Activated CD4-positive, alpha-beta T cell treated with anti-CD3 and anti-CD28 coated beads, Interleukin-2, amount 50 U/mL, for 48 hours (primary cell): ENCODE data around the gene CRADD.
"Not testable (repeated sequence)": the region's sequence is repeated elsewhere in the genome, so short reads cannot be mapped to it uniquely, and the experiment has no call there.

Experiments used
- DNase-seq, 2 experiments: peaks; one replicate each; pipeline ENCODE4 v3.0.0-alpha.2; 2020

The CRADD gene

DNA sequence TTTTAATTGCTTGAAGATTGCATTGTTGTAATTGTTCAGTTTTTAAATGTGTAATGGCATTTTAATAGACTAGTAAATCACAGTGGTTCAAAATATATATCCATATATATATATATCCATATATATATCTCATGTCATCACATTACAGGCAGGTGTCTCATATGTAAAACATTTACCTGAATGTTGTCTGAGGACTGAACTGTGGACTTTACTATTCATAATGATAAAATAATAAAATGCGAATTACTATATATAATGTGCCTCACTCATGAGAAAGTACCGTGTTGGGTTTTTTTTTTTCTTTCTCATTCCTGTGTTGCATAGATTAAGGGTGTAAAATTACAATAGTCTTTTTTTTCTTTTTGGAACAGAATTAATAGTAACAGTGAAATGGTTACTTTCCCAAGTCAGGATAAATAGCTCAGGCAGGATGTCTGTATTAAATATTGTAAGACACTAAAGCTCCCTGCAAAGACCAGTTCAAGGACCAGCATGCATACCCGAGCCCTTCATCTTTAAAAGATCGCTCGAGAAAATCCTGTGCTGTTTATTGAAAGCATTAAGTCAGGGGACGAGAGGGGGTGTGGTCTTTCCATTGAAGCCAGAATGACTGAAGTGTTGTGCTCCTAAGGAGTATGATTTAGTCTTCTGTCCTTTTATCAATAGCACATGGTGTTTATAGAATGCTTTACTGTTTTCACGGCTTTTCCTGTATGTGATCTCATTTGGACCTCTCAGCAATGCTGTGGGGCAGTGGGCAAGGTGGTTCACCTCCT is 173.5 kb downstream of the CRADD start:
- DNase-seq = no peak

DNA sequence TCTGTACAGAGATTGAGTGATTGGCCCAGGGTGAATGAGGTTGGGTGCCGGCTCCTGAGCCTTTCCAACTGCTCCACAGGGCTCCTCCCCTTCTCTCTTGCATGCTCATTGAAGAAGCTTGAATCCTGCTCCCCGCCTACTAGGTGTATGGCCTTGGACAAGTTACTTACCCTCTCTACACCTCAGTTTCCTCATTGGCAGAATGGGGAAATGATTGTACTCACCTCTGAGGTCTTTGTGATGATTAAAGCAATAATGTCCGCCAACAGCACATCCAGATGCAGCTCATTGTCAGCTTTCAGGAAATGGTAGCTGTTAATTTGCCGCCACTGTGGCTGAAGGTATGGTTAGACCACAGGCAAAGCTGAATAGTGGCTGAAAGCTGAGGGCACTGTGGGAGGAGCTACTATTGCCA is 174.1 kb downstream of the CRADD start:
- peak; percentile 16 to 25 for DNase-seq

- no peak for DNase-seq
Measured at GRCh38 chr12:93852173-93852591, 175.0 kb downstream of the CRADD start.

DNA sequence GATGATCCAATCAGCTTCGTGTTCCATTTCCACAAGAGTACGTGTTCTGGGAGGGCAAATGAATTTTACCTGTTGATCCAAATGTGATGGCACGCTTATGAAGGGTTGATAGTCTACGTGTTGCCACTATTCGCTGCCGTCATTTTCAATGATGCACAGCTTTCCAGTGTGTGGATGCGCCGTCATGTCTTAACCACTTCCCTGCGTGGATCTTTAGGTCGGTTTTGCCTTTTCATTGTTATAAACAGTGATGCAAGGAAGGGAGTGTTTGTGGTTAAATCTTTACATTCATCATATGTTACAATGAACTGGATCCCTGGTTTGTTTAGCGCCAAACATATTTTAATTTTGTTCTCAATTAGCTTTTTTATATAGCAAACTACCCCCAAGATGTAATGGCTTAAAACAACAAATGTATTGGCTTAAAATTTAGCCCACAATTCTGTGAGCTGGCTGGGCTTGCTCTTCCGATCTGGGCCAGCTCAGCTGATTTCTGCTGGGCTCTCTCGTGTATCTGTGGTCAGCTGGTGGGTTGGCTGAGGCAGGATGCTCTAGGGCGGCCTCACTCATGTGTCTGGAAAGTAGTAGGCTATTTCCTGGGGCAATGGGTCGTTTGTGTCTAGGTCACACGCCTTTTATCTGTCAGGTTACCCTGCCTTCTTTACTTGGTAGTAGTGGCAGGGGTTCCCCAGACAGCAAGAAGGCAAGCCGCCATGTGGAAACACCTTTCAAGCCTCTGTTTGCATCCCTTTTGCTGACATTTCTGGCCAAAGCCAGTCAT is 176.7 kb downstream of the CRADD start:
- no peak for DNase-seq

- no peak for DNase-seq
Measured at GRCh38 chr12:93855261-93855660, 178.1 kb downstream of the CRADD start.

DNA sequence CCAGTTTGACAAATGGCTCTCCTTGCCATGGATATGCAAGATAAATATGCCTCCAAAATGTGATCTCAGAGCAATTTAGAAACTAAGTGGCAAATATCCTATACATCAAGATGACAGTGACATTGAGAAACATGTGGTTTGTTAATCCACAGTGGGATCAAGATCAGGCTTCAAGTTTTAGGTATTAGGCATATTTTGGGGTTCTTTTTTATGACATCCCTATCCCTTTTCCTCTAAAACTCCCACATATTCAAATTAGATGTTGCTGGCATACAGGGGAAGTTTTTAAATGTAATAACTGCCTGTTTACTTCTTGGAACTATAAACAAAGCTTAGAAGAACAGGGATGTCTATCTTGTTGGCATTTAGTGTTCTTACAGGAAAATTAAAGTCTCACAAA is 179.4 kb downstream of the CRADD start:
- DNase-seq = no peak

DNA sequence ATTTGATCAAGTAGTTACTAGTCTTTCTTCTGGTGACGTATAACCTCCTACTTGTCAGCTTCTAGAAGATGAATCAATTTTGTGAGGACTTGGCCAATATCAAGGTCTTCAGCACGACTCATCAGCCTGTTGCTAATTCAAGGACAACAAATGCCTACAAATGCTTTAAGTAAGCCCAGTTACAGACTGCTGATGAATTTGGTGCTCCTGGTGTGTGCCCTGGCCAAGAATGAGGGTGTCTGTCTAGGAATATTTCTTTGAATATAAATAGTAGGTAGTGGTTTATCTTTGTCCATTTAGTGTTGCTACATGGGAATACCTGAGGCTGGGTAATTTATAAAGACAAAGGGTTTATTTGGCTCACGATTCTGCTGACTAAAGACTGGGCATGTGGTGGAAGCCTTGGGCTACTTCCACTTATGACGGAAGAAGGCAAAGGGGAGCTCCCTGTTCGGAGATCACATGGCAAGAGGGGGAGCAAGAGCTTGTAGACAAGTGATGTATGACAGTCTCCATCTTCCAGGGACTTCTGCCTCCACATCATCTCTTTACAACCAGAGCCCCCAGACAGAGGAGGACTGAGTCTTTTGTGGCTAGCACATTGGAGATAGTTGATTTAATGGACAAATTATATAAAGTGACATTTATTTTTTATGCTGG is 180.2 kb downstream of the CRADD start:
- no peak for DNase-seq

DNA sequence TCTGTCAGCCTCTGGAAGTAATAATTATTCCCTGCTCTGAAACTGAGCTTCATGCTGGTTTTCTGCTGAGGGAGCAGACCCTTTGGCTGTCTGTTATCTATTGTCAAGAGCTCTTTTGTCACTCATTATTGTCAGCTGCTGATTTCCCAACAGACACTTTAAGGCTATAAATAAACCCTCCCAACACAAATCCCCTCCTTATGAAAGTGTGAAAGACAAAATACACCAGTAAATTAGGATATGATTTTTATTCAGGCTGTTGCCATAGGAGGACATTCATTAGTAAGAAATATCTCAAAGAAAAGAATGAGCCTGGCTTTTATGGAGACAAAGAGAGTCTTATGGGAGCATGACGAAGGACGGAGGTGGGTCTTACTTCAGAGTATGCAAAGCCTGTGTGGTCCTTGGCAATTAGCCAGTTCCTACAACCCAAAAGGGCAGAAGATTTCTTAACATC is 180.8 kb downstream of the CRADD start:
- no peak for DNase-seq

DNA sequence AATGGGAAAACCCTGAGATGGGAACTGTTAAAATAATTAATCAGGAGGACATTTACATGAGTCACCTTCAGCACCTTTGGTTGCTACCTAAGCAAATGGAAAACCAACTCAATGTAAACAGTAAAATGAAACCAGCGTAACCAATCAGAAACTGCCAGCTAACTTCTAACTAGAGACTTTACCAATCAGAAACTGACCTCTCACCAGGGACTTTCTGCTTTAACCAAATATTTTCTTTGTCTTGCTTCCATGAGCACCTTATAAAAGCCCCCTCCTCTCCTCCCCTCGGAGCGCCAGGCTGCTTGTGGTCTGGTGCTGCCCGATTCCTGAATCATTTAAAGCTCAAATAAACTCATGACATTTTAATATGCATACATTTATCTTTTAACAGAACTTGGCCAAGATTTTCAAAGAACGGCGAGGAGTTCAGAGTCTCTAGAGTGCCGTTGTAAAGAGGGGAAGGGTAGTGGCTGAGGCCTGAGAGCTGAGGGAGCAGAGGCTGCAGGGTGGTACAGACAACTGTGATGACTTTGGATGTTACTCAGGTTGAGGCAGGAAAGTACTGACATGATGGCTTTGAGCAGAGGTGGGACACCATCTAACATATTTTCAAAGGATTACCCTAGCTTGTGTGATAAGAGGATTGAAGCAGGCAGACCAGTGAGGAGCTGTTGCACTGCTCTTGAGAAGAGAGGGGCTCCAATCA is 183.6 kb downstream of the CRADD start:
- peak in 1 of 2 experiments; percentile 15 for DNase-seq

- no peak for DNase-seq
Measured at GRCh38 chr12:93862424-93862823, 185.2 kb downstream of the CRADD start.

DNA sequence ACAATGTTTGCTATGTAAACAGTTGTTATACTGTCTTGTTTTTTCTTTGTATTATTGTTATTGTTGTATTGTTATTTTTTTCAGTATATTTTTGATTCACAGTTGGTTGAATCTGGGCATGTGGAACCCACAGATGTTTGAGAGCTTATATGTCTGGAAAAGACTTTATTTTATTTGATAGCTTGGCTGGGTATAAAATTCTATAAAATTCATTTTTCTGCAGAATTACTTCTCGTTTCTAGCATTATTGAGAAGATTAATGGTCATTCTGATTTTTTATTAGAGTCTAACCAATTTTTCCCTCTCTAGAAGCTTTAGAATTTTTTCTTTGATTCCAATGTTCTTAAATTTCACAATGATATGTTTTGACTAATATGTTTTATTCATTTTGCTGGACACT is 188.6 kb downstream of the CRADD start:
- no peak for DNase-seq

GRCh38 chr12:93868771-93869170 is 191.6 kb downstream of the CRADD start:
- DNase-seq = no peak

DNA sequence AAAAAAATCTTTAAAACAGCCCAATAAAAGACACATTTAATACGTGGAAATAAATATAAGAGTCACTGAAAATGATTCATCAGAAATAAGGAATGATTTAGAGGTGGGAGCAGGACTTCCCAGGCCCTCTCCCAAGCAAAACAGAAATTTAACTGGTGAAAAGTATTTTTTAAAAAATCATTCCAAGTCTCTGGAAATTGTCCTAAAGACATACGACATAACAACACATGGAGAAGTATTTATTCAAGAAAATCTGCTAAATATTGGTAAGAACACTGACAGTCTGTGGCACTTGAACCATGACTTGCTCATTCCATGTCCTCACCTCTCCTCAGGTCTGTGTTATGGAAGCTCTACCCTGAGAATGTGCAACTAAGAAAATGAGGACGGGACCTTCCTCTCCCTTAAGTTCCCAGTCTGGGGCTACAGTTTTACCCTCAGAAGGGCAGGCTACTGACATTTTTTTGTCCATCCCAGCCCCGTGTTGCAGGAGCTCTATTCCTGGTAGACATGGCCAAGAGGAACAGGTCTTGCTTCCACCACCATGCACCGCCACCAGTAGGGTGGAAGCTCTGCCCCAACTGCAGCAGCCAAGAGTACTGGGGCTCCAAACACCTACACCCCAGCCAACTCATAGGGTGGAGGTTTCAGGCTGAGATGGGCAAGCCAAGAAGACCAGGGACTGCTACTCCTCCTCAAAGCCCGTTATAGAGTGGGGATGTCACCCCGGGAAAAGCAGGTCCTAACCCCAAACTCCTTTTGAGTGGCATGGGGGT is 193.0 kb downstream of the CRADD start:
- DNase-seq = no peak

GRCh38 chr12:93871566-93871965 is 194.4 kb downstream of the CRADD start:
- not testable (repeated sequence) for DNase-seq

DNA sequence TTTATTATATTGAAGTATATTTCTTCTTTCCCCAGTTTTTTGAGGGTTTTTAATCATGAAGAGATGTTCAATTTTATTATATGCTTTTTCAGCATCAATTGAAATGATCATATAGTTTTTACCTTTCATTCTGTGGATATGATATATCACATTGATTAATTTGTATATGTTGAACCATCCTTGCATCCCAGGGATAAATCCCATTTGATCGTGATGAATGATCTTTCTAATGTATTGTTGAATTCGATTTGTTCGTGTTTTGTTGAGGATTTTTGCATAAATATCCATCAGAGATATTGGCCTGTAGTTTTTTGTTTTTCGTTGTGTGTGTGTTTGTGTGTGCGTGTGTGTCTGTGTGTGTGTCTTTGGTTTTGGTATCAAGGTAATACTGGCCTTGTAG is 196.4 kb downstream of the CRADD start:
- DNase-seq = no peak

GRCh38 chr12:93875157-93875556 is 198.0 kb downstream of the CRADD start:
- DNase-seq = no peak

DNA sequence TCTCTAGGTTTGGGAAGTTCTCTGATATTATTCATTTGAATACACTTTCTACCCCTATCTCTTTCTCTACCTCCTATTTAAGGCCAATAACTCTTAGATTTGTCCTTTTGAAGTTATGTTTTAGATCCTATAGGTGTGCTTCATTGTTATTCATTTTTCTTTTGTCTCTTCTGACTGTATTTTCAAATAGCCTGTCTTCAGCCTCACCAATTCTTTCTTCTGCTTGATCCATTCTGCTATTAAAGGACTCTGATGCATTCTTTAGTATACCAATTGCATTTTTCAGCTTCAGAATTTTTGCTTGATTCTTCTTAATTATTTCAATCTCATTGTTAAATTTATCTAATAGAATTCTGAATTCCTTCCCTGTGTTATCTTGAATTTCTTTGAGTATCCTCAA is 199.2 kb downstream of the CRADD start:
- DNase-seq = no peak

GRCh38 chr12:93877446-93877845 is 200.3 kb downstream of the CRADD start:
- no peak for DNase-seq

DNA sequence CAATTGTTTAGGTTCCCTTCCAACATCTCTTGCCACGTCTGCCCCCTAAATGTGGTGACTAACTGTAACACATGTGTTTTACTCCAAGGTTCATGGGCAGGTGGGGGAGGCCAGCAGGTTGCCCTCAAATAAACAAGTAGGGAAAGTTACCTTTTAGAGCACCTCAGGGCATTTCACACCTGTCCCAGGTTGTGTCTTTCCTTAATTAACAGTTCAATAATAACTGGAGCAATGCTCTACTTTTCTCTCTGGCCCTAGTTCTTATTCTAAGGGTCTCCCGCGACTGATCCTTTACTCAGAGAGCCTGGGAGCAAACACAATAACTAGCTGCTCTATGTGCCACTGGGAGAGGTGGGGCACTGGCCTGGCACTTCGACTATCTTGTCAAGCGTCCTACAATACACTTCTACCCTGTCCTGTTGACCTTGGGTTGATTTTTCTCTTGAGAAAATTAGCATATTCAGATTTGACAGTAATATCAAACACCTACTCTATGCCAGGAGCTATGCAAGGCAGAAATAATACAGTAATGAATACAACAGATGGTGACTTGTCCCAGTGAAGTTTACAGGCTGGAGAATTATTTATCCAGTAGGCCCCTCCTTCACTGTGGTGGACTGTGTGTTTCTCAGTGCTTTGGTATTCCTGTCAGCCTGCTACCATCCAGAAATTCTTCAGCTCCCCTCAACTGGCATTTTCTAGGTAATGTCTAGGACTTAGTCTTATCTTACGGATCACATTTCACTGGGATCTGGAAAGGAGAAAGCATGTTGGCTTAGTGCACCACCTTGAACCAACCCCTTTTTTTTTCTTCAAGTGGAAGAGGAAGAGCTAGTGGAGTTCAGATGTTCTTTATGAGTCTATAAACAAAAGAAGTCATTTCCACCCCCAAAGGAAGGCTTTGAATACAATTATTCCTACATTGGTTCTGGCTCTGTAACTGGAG is 202.6 kb downstream of the CRADD start:
- no peak for DNase-seq

- no peak for DNase-seq
Measured at GRCh38 chr12:93880853-93881522, 203.8 kb downstream of the CRADD start.
